ENCODE data around the gene ASTN2.

Gene ASTN2

DNA sequence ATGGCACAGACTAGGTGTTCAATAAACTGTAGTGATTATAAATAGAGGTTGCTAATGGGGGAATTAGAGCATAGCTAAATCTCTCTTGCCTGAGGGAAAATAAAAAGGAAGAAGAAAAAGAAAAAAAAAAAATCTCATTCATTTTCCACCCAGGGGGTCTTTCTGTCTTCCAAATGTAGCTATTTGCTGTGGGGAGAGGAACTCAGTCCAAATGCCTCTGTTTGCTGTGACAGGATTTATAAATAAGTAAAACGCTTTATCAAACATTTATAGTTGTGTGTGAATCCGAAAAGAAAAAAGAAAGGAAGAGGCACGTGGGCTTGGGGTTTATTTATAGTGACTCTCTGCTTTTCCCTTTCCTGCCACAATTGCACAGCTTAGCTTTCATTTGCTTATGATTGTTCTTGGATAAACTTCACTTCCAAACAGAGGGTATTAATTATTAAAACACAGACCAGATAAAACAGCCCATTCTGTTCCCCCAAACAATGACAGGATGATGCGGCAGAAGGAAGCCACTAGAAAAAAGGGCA, 245.7 kb downstream of the ASTN2 start:
- DNase-seq (ENCODE audit: low spot score), result no peak

DNA sequence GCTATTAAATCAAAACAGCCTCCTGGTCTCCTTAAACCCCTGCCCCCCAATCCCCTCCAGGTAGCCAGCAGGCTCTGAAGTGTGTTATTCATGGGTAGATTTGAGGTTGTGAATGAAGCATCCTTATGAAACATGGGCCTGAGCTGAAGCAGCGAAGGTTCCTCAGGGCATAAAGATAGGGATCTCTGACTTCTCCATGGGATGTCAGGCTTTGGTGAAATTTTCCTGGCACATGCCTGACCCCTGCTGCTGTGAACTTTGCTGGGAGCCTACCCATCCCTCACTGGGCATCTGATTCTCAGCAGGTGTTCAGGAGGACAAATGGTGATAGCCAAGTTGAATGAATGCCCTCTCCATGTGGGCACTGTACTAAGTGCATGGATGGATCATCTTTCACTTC, 250.3 kb downstream of the ASTN2 start:
- no peak for DNase-seq (ENCODE audit: low spot score)

- DNase-seq (ENCODE audit: low spot score), result peak; percentile 46
These were observed 254.6 kb downstream of the ASTN2 start for GRCh38 chr9:117160254-117160653.

GRCh38 chr9:117156771-117157535, 257.9 kb downstream of the ASTN2 start:
- no peak for DNase-seq (ENCODE audit: low spot score)

- DNase-seq (ENCODE audit: low spot score), result no peak
These were observed 258.6 kb downstream of the ASTN2 start for GRCh38 chr9:117156144-117156688.

DNA sequence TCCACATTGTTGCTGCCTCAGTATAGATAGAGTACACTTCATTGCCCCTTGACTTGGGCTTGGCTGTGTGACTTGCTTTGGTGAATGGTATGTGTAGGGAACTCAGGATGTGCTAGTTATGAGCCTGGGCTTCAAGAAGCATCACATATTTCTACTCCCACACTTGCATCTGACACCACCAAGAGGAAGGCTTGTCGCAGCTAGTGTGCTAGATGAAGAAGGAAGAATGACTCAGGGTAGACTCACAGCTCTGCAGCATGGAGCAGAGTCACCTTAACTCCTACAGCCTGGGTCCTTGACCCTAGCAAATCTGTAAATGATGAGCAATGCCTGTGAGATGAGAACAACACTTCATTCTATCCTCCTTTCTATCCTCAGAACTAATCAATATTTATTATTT, 261.8 kb downstream of the ASTN2 start:
- no peak for DNase-seq (ENCODE audit: low spot score)

GRCh38 chr9:117151716-117152115, 263.1 kb downstream of the ASTN2 start:
- no peak for DNase-seq (ENCODE audit: low spot score)

- DNase-seq (ENCODE audit: low spot score), result no peak
These were observed 264.9 kb downstream of the ASTN2 start for GRCh38 chr9:117149996-117150395.

DNA sequence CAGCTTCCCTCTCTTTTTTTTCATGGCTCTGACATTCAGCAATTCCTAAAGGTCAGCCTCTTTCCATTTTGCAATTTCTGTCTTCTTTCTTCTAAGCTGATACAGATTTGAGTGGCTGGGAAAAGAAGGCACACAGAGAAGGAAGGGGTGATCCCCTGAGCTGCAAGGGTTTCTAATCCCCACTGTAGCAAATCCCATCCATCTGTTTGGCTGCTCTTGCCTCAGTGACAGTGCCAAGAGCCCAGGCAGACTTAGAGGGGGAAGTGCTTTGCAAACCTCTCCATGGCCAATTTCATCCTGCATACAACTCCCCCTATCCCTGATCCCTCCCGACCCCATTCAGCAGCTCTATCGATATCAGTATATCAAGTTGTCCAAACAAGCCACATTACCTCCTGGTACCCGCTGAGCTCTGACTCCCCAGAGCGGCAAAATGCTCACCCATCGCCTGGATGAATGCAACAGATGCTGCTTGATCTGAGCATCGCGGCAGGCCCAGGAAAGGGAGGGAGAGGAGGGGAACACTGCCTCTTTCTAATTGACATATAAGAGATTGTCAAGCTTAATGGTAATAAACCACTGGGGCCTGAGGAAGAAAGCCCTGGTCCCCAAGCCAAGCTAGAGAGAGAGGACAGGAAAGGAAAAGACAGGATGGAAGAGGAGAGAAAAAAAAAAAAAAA, 268.9 kb downstream of the ASTN2 start:
- DNase-seq (ENCODE audit: low spot score), result no peak

DNA sequence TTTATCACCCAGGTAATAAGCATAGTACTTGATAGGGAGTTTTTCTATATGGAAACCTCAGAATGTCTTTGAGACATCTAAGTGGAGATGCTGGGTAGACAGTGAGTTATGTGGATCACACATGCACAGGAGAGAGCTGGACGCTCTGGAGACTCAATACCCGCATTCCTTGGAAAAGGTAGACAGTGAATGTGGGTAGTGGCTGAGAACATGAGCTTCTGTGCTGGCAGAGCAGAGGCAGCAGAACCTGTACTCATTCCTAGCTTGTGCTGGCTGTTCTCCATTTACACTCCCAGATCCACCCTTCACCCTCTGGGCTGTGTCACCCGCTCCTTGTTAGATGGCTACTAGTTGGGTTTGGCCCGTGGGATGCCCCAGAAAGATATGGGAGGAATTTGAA, 269.8 kb downstream of the ASTN2 start:
- no peak for DNase-seq (ENCODE audit: low spot score)

- no peak for DNase-seq (ENCODE audit: low spot score)
These were observed 276.6 kb downstream of the ASTN2 start for GRCh38 chr9:117138231-117138630.

DNA sequence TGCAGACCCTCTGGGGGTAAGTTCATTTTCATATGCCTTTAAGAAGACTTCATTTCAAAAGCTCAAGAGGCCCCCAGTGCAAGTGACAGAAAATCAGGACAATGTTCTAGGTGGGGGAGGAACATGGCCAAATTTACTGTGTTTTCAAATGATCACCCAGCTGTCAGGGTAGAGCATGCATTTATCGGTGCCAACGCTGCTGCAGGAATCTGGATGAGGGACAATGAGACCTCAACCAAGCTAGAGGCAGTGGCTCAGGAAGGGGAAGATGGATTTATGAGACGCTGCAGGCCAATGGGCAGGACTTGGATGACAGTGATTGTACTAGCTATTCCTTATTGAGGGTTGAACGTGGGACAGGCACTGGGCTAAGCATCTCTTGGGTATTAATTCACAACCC, 278.4 kb downstream of the ASTN2 start:
- DNase-seq (ENCODE audit: low spot score), result no peak

- DNase-seq (ENCODE audit: low spot score), result no peak
These were observed 279.3 kb downstream of the ASTN2 start for GRCh38 chr9:117135501-117136098.

DNA sequence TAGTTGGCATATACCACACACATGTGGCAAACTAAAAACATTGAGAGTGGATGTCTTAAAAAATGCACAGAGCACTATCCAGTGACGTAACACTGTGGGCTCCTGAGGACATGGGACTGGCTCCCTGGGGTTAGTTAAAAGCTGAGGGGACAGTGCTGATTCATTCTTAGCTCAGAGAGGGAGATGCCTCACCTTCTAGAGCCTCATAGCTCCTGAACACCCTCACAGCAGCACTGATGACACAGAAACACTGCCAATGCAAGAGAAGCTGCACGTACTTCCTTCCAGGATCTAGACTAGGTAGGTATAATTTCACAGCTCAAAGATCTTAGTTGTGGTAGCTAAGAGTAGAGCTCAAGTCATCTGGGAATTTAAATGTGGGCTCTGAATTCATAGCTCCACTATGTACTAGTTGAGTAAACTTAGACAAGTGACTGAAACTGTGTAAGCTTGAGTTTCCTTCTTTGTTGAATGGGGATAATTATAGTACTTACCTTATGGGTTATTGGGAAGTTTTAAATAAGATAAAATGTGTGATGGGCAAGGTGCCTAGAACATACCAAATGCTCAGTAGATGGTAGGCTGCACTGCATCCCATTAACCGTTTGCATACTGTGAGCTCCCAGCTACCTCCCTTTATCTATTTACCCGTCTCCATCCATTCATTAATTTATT, 279.9 kb downstream of the ASTN2 start:
- no peak for DNase-seq (ENCODE audit: low spot score)

- DNase-seq (ENCODE audit: low spot score), result no peak
These were observed 288.0 kb downstream of the ASTN2 start for GRCh38 chr9:117126871-117127270.

GRCh38 chr9:117125531-117125930, 289.3 kb downstream of the ASTN2 start:
- no peak for DNase-seq (ENCODE audit: low spot score)

- DNase-seq (ENCODE audit: low spot score), result no peak
These were observed 291.1 kb downstream of the ASTN2 start for GRCh38 chr9:117123729-117124128.

- no peak for DNase-seq (ENCODE audit: low spot score)
These were observed 291.9 kb downstream of the ASTN2 start for GRCh38 chr9:117122953-117123352.

GRCh38 chr9:117122102-117122501, 292.8 kb downstream of the ASTN2 start:
- DNase-seq (ENCODE audit: low spot score), result no peak

GRCh38 chr9:117121316-117121715, 293.5 kb downstream of the ASTN2 start:
- peak; percentile 37 for DNase-seq (ENCODE audit: low spot score)

GRCh38 chr9:117120061-117120460, 294.8 kb downstream of the ASTN2 start:
- DNase-seq (ENCODE audit: low spot score), result no peak

DNA sequence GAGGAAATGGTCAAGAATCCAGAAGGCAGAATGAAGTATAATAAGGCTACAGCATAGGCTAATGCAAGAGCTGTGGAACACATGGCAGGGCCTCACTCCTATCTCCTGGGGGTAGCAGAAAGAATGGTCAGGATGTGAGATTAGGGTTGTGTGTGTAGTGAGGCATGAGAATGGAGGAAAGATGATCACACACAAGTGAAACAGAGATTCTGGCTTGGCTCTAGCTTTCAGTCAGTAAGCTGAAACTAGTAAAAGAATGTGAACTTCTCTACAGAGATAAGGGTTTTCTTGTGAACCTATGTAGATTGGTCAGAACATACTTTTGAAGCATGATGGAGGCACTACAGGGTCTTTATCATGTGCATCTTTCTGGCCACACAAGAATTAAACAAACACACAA, 298.8 kb downstream of the ASTN2 start:
- DNase-seq (ENCODE audit: low spot score), result no peak
